Measurements from ENCODE around the gene PYHIN1. TPM values are rescaled to one million over a fixed set of nuclear protein-coding genes. Genes with fewer than 3 reads are reported as not detected.

Gene PYHIN1
- polyA plus RNA-seq, 1 of the 3 experiments (the other 2 are of a cell fraction): not detected

- no peak for TF ChIP-seq TCF12 (IDR thresholded peaks at IDR 0.05)
Observed at GRCh38 chr1:159014851-159015250, 83.5 kb downstream of the PYHIN1 start (continued).

- 10% methylated on average over 4 of the region's 4 CpGs for WGBS (ENCODE audit: low lambda C conversion rate)
- no peak for DNase-seq
- TF ChIP-seq TCF12 (IDR thresholded peaks at IDR 0.05) (peak; percentile 67; the same call in 1 of the 2 replicates), GATA2 (CRISPR knock-in tag; IDR thresholded peaks at IDR 0.05) (no peak), FOSL2 (IDR thresholded peaks at IDR 0.05; ENCODE audit: borderline replicate concordance, low read depth) (peak; percentile 72; the same call in 1 of the 2 replicates), RCOR1 (IDR thresholded peaks at IDR 0.05; ENCODE audit: low read length) (no peak), NRF1 (IDR thresholded peaks at IDR 0.05; ENCODE audit: low read depth, low read length) (no peak), RFX5 (IDR thresholded peaks at IDR 0.05; ENCODE audit: low read length) (no peak), TEAD4 (IDR thresholded peaks at IDR 0.05; ENCODE audit: borderline replicate concordance, insufficient read depth) (no peak), USF1 (IDR thresholded peaks at IDR 0.05; ENCODE audit: borderline replicate concordance, low read depth) (peak; percentile 76), MAX (IDR thresholded peaks at IDR 0.05; ENCODE audit: low read depth) (peak; percentile 100), CTCF (IDR thresholded peaks at IDR 0.05) (no peak), YY1 (IDR thresholded peaks at IDR 0.05; ENCODE audit: low read depth) (no peak), ZBTB33 (IDR thresholded peaks at IDR 0.05; ENCODE audit: borderline replicate concordance, low read depth) (peak; percentile 27; the same call in 1 of the 2 replicates), CHD2 (IDR thresholded peaks at IDR 0.05; ENCODE audit: low read length, partially characterized antibody) (no peak), JUND (IDR thresholded peaks at IDR 0.05) (peak; percentile 69), SIN3A (IDR thresholded peaks at IDR 0.05; ENCODE audit: borderline replicate concordance, low read depth, low read length) (no peak), GABPA (IDR thresholded peaks at IDR 0.05; ENCODE audit: low read depth) (peak; percentile 66), USF2 (IDR thresholded peaks at IDR 0.05; ENCODE audit: borderline replicate concordance, low read depth, low read length) (no peak), PBX3 (IDR thresholded peaks at IDR 0.05) (no peak), FOXM1 (IDR thresholded peaks at IDR 0.05; ENCODE audit: low read depth) (no peak), ELF1 (IDR thresholded peaks at IDR 0.05) (peak; percentile 76), MXI1 (IDR thresholded peaks at IDR 0.05; ENCODE audit: low read depth, low read length) (no peak), MEF2A (IDR thresholded peaks at IDR 0.05; ENCODE audit: borderline replicate concordance, low read depth) (no peak), IRF3 (IDR thresholded peaks at IDR 0.05; ENCODE audit: low read depth, low read length) (no peak), RXRA (IDR thresholded peaks at IDR 0.05; ENCODE audit: borderline replicate concordance, low read depth) (no peak), POLR2AphosphoS5 (IDR thresholded peaks at IDR 0.05; ENCODE audit: low read depth, low read length) (peak; percentile 63; the same call in 1 of the 2 replicates)
Observed at GRCh38 chr1:159015440-159015909, 84.1 kb downstream of the PYHIN1 start.

More at GRCh38 chr1:159015440-159015909, 84.1 kb downstream of the PYHIN1 start:
- peaks cover 14% of the 10 kb centered on the region for H3F3A ChIP-seq (replicated peaks; ENCODE audit: insufficient read depth)
- no peaks in the 10 kb centered on the region for H3K9me2 ChIP-seq
- POLR2A ChIA-PET: no interaction called here
- no peak overlapping the region; the same call in 1 of the 2 replicates for H3K9ac ChIP-seq
- peak overlapping the region; percentile 62 to 74; a peak in 3 of 4 replicates for H3K27ac ChIP-seq (ENCODE audit: low read depth in 2 of 2, low read length in 1 of 2)
- H3K4me1 ChIP-seq (ENCODE audit: control insufficient read depth in 1 of 2, insufficient read depth in 2 of 2, low read depth in 1 of 2, low read length in 1 of 2): peaks cover 0 to 5% of the 10 kb centered on the region in 2 experiments; a peak in 3 of 4 replicates
- CTCF ChIA-PET: no interaction called here
- no peaks in the 10 kb centered on the region for H3K9me3 ChIP-seq
- H3K27me3 ChIP-seq (ENCODE audit: insufficient read depth): no peaks in the 10 kb centered on the region
- H2AFZ ChIP-seq (ENCODE audit: low read depth): 0 out of 2 replicates have a peak overlapping the region, but pooled peaks have one; percentile 33
- H3K36me3 ChIP-seq (replicated peaks in 1 of 2; ENCODE audit: control insufficient read depth in 1 of 2, insufficient read depth in 2 of 2, low read length in 1 of 2): peaks cover 45 to 52% of the 10 kb centered on the region in 2 experiments
- H3K4me3 ChIP-seq (ENCODE audit: low read depth in 2 of 2, low read length in 1 of 2): no peak overlapping the region
- H4K20me1 ChIP-seq (ENCODE audit: insufficient read depth): no peaks in the 10 kb centered on the region
- H3K79me2 ChIP-seq (ENCODE audit: insufficient read depth): peaks cover 58% of the 10 kb centered on the region
- peak overlapping the region; percentile 32; the same call in 1 of the 2 replicates for H3K4me2 ChIP-seq

All from SK-N-SH (cell line).